ENCODE measurements around the gene TUBB3.

TUBB3 gene

GRCh38 chr16:89919535-89920406 lies 3.4 kb upstream of the TUBB3 start:
- Histone ChIP-seq H2AFZ (ENCODE audit: low read length) (no peak overlapping the region), H3K36me3 (replicated peaks; ENCODE audit: insufficient read depth, low read length) (no peaks in the 10 kb centered on the region), H3K4me3 (ENCODE audit: low read length) (no peak overlapping the region), H3K79me2 (ENCODE audit: low read length) (no peaks in the 10 kb centered on the region), H3K9ac (ENCODE audit: low read length) (no peak overlapping the region), H3K4me2 (ENCODE audit: low read depth, low read length) (no peak overlapping the region), H3K27ac (ENCODE audit: low read length) (no peak overlapping the region), H3K9me2 (replicated peaks; ENCODE audit: insufficient read depth, low read length) (no peaks in the 10 kb centered on the region), H3F3A (ENCODE audit: insufficient read depth, low read length) (peaks cover 7% of the 10 kb centered on the region), H3K4me1 (ENCODE audit: low read length) (peaks cover 6% of the 10 kb centered on the region; the same call in 1 of the 2 replicates), H3K27me3 (replicated peaks; ENCODE audit: insufficient read depth, low read length) (peaks cover 23% of the 10 kb centered on the region), H3K9me3 (replicated peaks; ENCODE audit: insufficient read depth, low read length) (no peaks in the 10 kb centered on the region), H4K20me1 (ENCODE audit: insufficient read depth, low read length) (no peaks in the 10 kb centered on the region)
- TF ChIP-seq EZH2 (optimal IDR thresholded peaks at IDR 0.05; ENCODE audit: low read depth, low read length) (no peak), EZH2phosphoT487 (IDR thresholded peaks at IDR 0.05; ENCODE audit: low read length) (no peak), CTCF (IDR thresholded peaks at IDR 0.05; ENCODE audit: low read length) (no peak)
- DNase-seq, result no peak

- Histone ChIP-seq H3K27me3 (replicated peaks; ENCODE audit: insufficient read depth, low read length) (peaks cover 26% of the 10 kb centered on the region), H3K4me1 (ENCODE audit: low read length) (peaks cover 6% of the 10 kb centered on the region; the same call in 1 of the 2 replicates), H3K9me3 (replicated peaks; ENCODE audit: insufficient read depth, low read length) (no peaks in the 10 kb centered on the region), H3K36me3 (replicated peaks; ENCODE audit: insufficient read depth, low read length) (no peaks in the 10 kb centered on the region), H3K27ac (ENCODE audit: low read length) (no peak overlapping the region), H3F3A (ENCODE audit: insufficient read depth, low read length) (peaks cover 7% of the 10 kb centered on the region), H3K79me2 (ENCODE audit: low read length) (no peaks in the 10 kb centered on the region), H3K4me3 (ENCODE audit: low read length) (no peak overlapping the region), H3K9me2 (replicated peaks; ENCODE audit: insufficient read depth, low read length) (no peaks in the 10 kb centered on the region), H3K4me2 (ENCODE audit: low read depth, low read length) (no peak overlapping the region), H4K20me1 (ENCODE audit: insufficient read depth, low read length) (no peaks in the 10 kb centered on the region), H3K9ac (ENCODE audit: low read length) (no peak overlapping the region), H2AFZ (ENCODE audit: low read length) (no peak overlapping the region)
- TF ChIP-seq EZH2phosphoT487 (IDR thresholded peaks at IDR 0.05; ENCODE audit: low read length), result no peak
- DNase-seq, result no peak
These were observed 2.4 kb upstream of the TUBB3 start for GRCh38 chr16:89920723-89921122.

- no peak overlapping the region for H3K27ac ChIP-seq (ENCODE audit: low read length)
- no peaks in the 10 kb centered on the region for H4K20me1 ChIP-seq (ENCODE audit: insufficient read depth, low read length)
These were observed 1.9 kb upstream of the TUBB3 start for GRCh38 chr16:89921131-89921701.

More at GRCh38 chr16:89921131-89921701, 1.9 kb upstream of the TUBB3 start:
- H3K36me3 ChIP-seq (replicated peaks; ENCODE audit: insufficient read depth, low read length), result no peaks in the 10 kb centered on the region
- no peaks in the 10 kb centered on the region for H3K9me3 ChIP-seq (replicated peaks; ENCODE audit: insufficient read depth, low read length)
- no peak overlapping the region for H3K4me2 ChIP-seq (ENCODE audit: low read depth, low read length)
- peaks cover 7% of the 10 kb centered on the region for H3F3A ChIP-seq (ENCODE audit: insufficient read depth, low read length)
- H3K4me3 ChIP-seq (ENCODE audit: low read length), result no peak overlapping the region
- peaks cover 26% of the 10 kb centered on the region for H3K27me3 ChIP-seq (replicated peaks; ENCODE audit: insufficient read depth, low read length)
- H3K4me1 ChIP-seq (ENCODE audit: low read length), result peaks cover 6% of the 10 kb centered on the region; the same call in 1 of the 2 replicates
- DNase-seq, result no peak
- no peaks in the 10 kb centered on the region for H3K9me2 ChIP-seq (replicated peaks; ENCODE audit: insufficient read depth, low read length)
- no peak overlapping the region for H2AFZ ChIP-seq (ENCODE audit: low read length)
- H3K79me2 ChIP-seq (ENCODE audit: low read length), result no peaks in the 10 kb centered on the region
- H3K9ac ChIP-seq (ENCODE audit: low read length), result no peak overlapping the region
- TF ChIP-seq CTCF (IDR thresholded peaks at IDR 0.05; ENCODE audit: low read length) (no peak), EZH2 (optimal IDR thresholded peaks at IDR 0.05; ENCODE audit: low read depth, low read length) (no peak), EZH2phosphoT487 (IDR thresholded peaks at IDR 0.05; ENCODE audit: low read length) (no peak)
